HepG2 (cell line): ENCODE measurements around the gene UBFD1. TPM values are rescaled to one million over a fixed set of nuclear protein-coding genes. Genes with fewer than 3 reads are reported as not detected.

ENCODE experiments used
- AHR ChIP-seq: IDR thresholded peaks from 2 replicates; pipeline ENCODE4 v1.6.1; 2018; ENCODE audit warnings: missing genetic modification reagents, missing compliant biosample characterization
- CENPX ChIP-seq: sonication (generic); formaldehyde crosslinking; IDR thresholded peaks from 2 replicates; pipeline ENCODE4 v1.9.0; 2021; ENCODE audit warnings: mild to moderate bottlenecking, missing genetic modification reagents, moderate library complexity
- CREM ChIP-seq, 2 experiments: sonication (generic) in 1 of 2; formaldehyde crosslinking in 1 of 2; IDR thresholded peaks; 2 replicates each; pipeline versions ENCODE4 v1.4.0 to v1.6.1; 2016 to 2020; ENCODE audit warnings: antibody characterized with exemption in 1 of 2, mild to moderate bottlenecking in 1 of 2, missing genetic modification reagents in 1 of 2
- ETV5 ChIP-seq: IDR thresholded peaks from 2 replicates; pipeline ENCODE4 v1.6.1; 2018; ENCODE audit warnings: missing biosample characterization, missing genetic modification reagents, inconsistent platforms, borderline replicate concordance
- HDAC2 ChIP-seq: sonication (generic); formaldehyde crosslinking; IDR thresholded peaks from 2 replicates; pipeline ENCODE4 v1.4.0; 2020; ENCODE audit warnings: missing genetic modification reagents
- HOXA9 ChIP-seq: sonication (generic); formaldehyde crosslinking; IDR thresholded peaks from 2 replicates; pipeline ENCODE4 v1.8.1; 2022; ENCODE audit warnings: missing genetic modification reagents, mild to moderate bottlenecking, moderate library complexity, borderline replicate concordance
- ISX ChIP-seq: sonication (generic); formaldehyde crosslinking; conservative IDR thresholded peaks from 2 replicates; pipeline ENCODE4 v1.5.0; 2020; ENCODE audit warnings: missing genetic modification reagents
- MAFG ChIP-seq: sonication (generic); formaldehyde crosslinking; IDR thresholded peaks from 2 replicates; pipeline ENCODE4 v1.5.1; 2020; ENCODE audit warnings: mild to moderate bottlenecking, missing genetic modification reagents
- MED1 ChIP-seq: sonication (generic); formaldehyde crosslinking; IDR thresholded peaks from 2 replicates; pipeline ENCODE4 v1.4.0; 2020; ENCODE audit warnings: missing genetic modification reagents
- MIER3 ChIP-seq: IDR thresholded peaks from 2 replicates; pipeline ENCODE4 v1.6.1; 2016; ENCODE audit warnings: missing compliant biosample characterization, borderline replicate concordance
- RBM22 ChIP-seq: fragments of 200-400 bp; formaldehyde crosslinking; optimal IDR thresholded peaks from 2 replicates; pipeline ENCODE3; 2017; ENCODE audit warnings: mild to moderate bottlenecking, low read length, moderate library complexity
- RCOR2 ChIP-seq: IDR thresholded peaks from 2 replicates; pipeline ENCODE4 v1.6.1; 2016; ENCODE audit warnings: missing biosample characterization, missing genetic modification reagents
- RORA ChIP-seq: sonication (generic); formaldehyde crosslinking; IDR thresholded peaks from 2 replicates; pipeline ENCODE4 v1.5.0; 2020; ENCODE audit warnings: mild to moderate bottlenecking, missing genetic modification reagents, moderate library complexity
- SMARCE1 ChIP-seq: fragments of 450-650 bp; IDR thresholded peaks from 2 replicates; pipeline ENCODE4 v1.6.1; 2017; ENCODE audit warnings: borderline replicate concordance
- STAG1 ChIP-seq: sonication (generic); formaldehyde crosslinking; IDR thresholded peaks from 2 replicates; pipeline ENCODE4 v1.4.0; 2020; ENCODE audit warnings: missing genetic modification reagents
- SYNCRIP ChIP-seq: fragments of 200-400 bp; formaldehyde crosslinking; IDR thresholded peaks from 2 replicates; pipeline ENCODE4 v1.6.1; 2018; ENCODE audit warnings: mild to moderate bottlenecking, low read depth, low read length; ENCODE audit not compliant: insufficient read depth
- TP53 ChIP-seq: sonication (generic); formaldehyde crosslinking; conservative IDR thresholded peaks from 2 replicates; pipeline ENCODE4 v1.4.0; 2020; ENCODE audit warnings: missing genetic modification reagents
- YY1 ChIP-seq: IDR thresholded peaks from 2 replicates; pipeline ENCODE4 v1.6.1; 2011; ENCODE audit warnings: low read length, low read depth, moderate library complexity, mild to moderate bottlenecking; ENCODE audit not compliant: insufficient read depth, insufficient replicate concordance
- ZBTB42 ChIP-seq: sonication (generic); formaldehyde crosslinking; IDR thresholded peaks from 2 replicates; pipeline ENCODE4 v1.5.0; 2020; ENCODE audit warnings: mild to moderate bottlenecking, missing genetic modification reagents
- ZBTB8A ChIP-seq: sonication (generic); formaldehyde crosslinking; IDR thresholded peaks from 2 replicates; pipeline ENCODE4 v1.4.0; 2020; ENCODE audit warnings: mild to moderate bottlenecking, low read depth, missing genetic modification reagents, borderline replicate concordance
- ZNF143 ChIP-seq: sonication (generic); formaldehyde crosslinking; IDR thresholded peaks from 2 replicates; pipeline ENCODE4 v1.4.0; 2020; ENCODE audit warnings: missing genetic modification reagents
- ZNF235 ChIP-seq: sonication (generic); formaldehyde crosslinking; IDR thresholded peaks from 2 replicates; pipeline ENCODE4 v1.8.1; 2023; ENCODE audit warnings: mild to moderate bottlenecking, missing genetic modification reagents, borderline replicate concordance
- ZNF260 ChIP-seq: sonication (generic); formaldehyde crosslinking; IDR thresholded peaks from 2 replicates; pipeline ENCODE4 v1.4.0; 2020; ENCODE audit warnings: missing genetic modification reagents, low read depth, mild to moderate bottlenecking, borderline replicate concordance
- ZNF30 ChIP-seq: sonication (generic); formaldehyde crosslinking; IDR thresholded peaks from 2 replicates; pipeline ENCODE4 v1.5.0; 2020; ENCODE audit warnings: mild to moderate bottlenecking, missing genetic modification reagents
- ZSCAN20 ChIP-seq: sonication (generic); formaldehyde crosslinking; IDR thresholded peaks from 2 replicates; pipeline ENCODE4 v1.4.0; 2020; ENCODE audit warnings: missing genetic modification reagents, mild to moderate bottlenecking, borderline replicate concordance
- polyA plus RNA-seq, 8 experiments: library from polyadenylated mRNA; depleted of rRNA in 3 of 8; stranded (reverse) in 7 of 8; unstranded in 1 of 8; fragments of >200 nt; fragmentation: Illumina TruSeq in 4 of 8; extraction: Trizol in 4 of 8; gene quantifications; 2 replicates each; pipeline versions ENCODE4 v1.2.1 to v1.2.3, GENCODE V29; 2011 to 2016; ENCODE audit warnings: low read depth in 4 of 8, missing spikeins in 1 of 8, mixed read lengths in 1 of 8; ENCODE audit not compliant: insufficient read depth in 1 of 8
- total RNA-seq, 5 experiments: library from RNA; depleted of rRNA; stranded (reverse); fragments of >200 nt; fragmentation: Illumina TruSeq; extraction: Trizol; gene quantifications; 2 replicates each; pipeline ENCODE4 v1.2.3, GENCODE V29; 2016; ENCODE audit warnings: low read depth in 1 of 5
- TF ChIP-seq, protein P1 (sequence below): sonication (generic); formaldehyde crosslinking; IDR thresholded peaks from 2 replicates; pipeline ENCODE4 v1.4.0; 2020; ENCODE audit warnings: mild to moderate bottlenecking, missing genetic modification reagents
- TF ChIP-seq, protein P2 (sequence below): IDR thresholded peaks from 2 replicates; pipeline ENCODE4 v1.6.1; 2016; ENCODE audit warnings: mild to moderate bottlenecking
- TF ChIP-seq, protein P3 (sequence below): IDR thresholded peaks from 2 replicates; pipeline ENCODE4 v1.6.1; 2016; ENCODE audit warnings: low read depth, borderline replicate concordance
- TF ChIP-seq, protein P4 (sequence below): sonication (generic); formaldehyde crosslinking; IDR thresholded peaks from 2 replicates; pipeline ENCODE4 v1.5.0; 2020; ENCODE audit warnings: missing genetic modification reagents

Gene UBFD1
- total and polyA plus RNA-seq, 2 of the 13 experiments (the other 11 are each of a cell fraction or from before 2014, with no cell fraction given) = 100 to 111 TPM

DNA sequence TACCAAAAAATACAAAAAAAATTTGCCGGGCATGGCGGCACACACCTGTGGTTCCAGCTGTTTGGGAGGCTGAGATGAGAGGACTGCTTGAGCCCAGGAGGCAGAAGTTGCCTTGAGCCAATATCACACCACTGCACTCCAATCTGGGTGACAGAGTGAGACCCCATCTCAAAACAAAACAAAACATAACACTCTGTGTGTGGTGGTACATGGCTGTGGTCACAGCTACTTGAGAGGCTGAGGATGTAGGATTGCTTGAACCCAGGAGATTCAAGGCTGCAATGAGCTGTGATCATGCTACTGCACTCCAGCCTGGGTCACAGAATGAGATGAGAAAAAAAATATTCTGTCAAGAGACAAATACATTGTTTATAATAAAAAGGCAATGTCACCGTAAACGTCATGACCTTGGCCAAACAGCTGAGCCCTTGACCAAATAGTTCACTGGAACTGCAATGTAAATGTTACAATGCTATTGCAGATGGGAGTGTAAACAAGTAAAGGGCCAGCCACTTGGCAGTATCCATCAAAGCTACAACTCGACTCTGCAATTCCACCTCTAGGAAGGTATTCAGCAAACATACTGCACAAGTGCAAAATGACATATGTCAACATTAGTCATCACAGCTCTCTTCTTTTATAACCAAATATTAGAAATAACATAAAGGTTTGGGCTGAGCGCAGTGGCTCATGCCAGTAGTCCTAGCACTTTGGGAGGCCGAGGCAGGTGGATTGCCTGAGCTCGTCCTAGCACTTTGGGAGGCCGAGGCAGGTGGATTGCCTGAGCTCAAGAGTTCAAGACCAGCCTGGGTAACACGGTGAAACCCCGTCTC, 17.3 kb upstream of the UBFD1 start (continued):
- TF ChIP-seq, protein P1, sequence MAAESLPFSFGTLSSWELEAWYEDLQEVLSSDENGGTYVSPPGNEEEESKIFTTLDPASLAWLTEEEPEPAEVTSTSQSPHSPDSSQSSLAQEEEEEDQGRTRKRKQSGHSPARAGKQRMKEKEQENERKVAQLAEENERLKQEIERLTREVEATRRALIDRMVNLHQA = 0 out of 2 replicates have a peak, but pooled peaks have one; percentile 49
- TF ChIP-seq ETV5 (peak; percentile 77; the same call in 1 of the 2 replicates), MIER3 (CRISPR knock-in tag) (peak; percentile 99), RCOR2 (peak; percentile 82; the same call in 1 of the 2 replicates), ZNF143 (CRISPR knock-in tag) (no peak), HDAC2 (peak; percentile 99), SMARCE1 (no peak), ZNF30 (CRISPR knock-in tag) (no peak), RBM22 (no peak), MAFG (CRISPR knock-in tag) (no peak), MED1 (CRISPR knock-in tag) (peak; percentile 99), AHR (CRISPR knock-in tag) (peak; percentile 6; the same call in 1 of the 2 replicates), TP53 (CRISPR knock-in tag) (no peak), STAG1 (no peak), RORA (CRISPR knock-in tag) (no peak), YY1 (no peak), CENPX (CRISPR knock-in tag) (no peak), ZSCAN20 (CRISPR knock-in tag) (no peak), HOXA9 (no peak), ISX (CRISPR knock-in tag) (no peak), ZBTB8A (peak; percentile 82; the same call in 1 of the 2 replicates), ZNF235 (CRISPR knock-in tag) (no peak; the same call in 1 of the 2 replicates), CREM (IDR thresholded peaks at IDR 0.05) (peak; percentile 92), CREM (CRISPR knock-in tag; IDR thresholded peaks at IDR 0.05) (no peak), ZNF260 (no peak), ZBTB42 (no peak), SYNCRIP (no peak)
- TF ChIP-seq, protein P2, sequence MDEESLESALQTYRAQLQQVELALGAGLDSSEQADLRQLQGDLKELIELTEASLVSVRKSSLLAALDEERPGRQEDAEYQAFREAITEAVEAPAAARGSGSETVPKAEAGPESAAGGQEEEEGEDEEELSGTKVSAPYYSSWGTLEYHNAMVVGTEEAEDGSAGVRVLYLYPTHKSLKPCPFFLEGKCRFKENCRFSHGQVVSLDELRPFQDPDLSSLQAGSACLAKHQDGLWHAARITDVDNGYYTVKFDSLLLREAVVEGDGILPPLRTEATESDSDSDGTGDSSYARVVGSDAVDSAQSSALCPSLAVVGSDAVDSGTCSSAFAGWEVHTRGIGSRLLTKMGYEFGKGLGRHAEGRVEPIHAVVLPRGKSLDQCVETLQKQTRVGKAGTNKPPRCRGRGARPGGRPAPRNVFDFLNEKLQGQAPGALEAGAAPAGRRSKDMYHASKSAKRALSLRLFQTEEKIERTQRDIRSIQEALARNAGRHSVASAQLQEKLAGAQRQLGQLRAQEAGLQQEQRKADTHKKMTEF (CRISPR knock-in tag) = peak; percentile 100
- TF ChIP-seq, protein P3, sequence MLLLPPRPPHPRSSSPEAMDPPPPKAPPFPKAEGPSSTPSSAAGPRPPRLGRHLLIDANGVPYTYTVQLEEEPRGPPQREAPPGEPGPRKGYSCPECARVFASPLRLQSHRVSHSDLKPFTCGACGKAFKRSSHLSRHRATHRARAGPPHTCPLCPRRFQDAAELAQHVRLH (CRISPR knock-in tag) = peak; percentile 96; the same call in 1 of the 2 replicates
- TF ChIP-seq, protein P4, sequence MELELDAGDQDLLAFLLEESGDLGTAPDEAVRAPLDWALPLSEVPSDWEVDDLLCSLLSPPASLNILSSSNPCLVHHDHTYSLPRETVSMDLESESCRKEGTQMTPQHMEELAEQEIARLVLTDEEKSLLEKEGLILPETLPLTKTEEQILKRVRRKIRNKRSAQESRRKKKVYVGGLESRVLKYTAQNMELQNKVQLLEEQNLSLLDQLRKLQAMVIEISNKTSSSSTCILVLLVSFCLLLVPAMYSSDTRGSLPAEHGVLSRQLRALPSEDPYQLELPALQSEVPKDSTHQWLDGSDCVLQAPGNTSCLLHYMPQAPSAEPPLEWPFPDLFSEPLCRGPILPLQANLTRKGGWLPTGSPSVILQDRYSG (CRISPR knock-in tag) = no peak
